GM13976 (cell line): ENCODE results near the gene CHSY1.

ENCODE experiments used
- DNase-seq: peaks from one replicate; pipeline ENCODE4 v3.0.0; 2012; ENCODE audit warnings: low spot score
- CTCF ChIP-seq: IDR thresholded peaks from 2 replicates; pipeline ENCODE4 v1.5.1; 2012; ENCODE audit warnings: borderline replicate concordance, mild to moderate bottlenecking; ENCODE audit not compliant: insufficient read depth; ENCODE audit errors: extremely low read depth, missing control alignments, control extremely low read depth
- in situ Hi-C: fragments of 300-500 bp; cut with MboI; formaldehyde crosslinking; loops from one replicate; pipeline ENCODE4 v1.12.0; 2022; ENCODE audit warnings: low sequenced_read_pairs, mixed read lengths, inconsistent platforms; ENCODE audit not compliant: unreplicated experiment

Gene CHSY1

GRCh38 chr15:101206176-101206591 lies 45.7 kb downstream of the CHSY1 start:
- in situ Hi-C loops, result no loop called here
- TF ChIP-seq CTCF, result no peak
- no peak for DNase-seq

GRCh38 chr15:101204739-101205535 lies 46.9 kb downstream of the CHSY1 start:
- no peak for TF ChIP-seq CTCF
- in situ Hi-C loops, result no loop called here
- DNase-seq, result no peak

GRCh38 chr15:101203607-101204189 lies 48.1 kb downstream of the CHSY1 start:
- no peak for DNase-seq
- in situ Hi-C loops, result no loop called here
- TF ChIP-seq CTCF, result no peak

GRCh38 chr15:101203029-101203573 lies 48.7 kb downstream of the CHSY1 start:
- in situ Hi-C loops, result no loop called here
- no peak for TF ChIP-seq CTCF
- DNase-seq, result no peak

- no peak for DNase-seq
- TF ChIP-seq CTCF, result no peak
- in situ Hi-C loops, result no loop called here
Observed at GRCh38 chr15:101201411-101202174, 50.3 kb downstream of the CHSY1 start.

- in situ Hi-C loops, result no loop called here
- no peak for TF ChIP-seq CTCF
- DNase-seq, result no peak
Observed at GRCh38 chr15:101200181-101200580, 51.7 kb downstream of the CHSY1 start.
